ENCODE data around the gene DAAM1. TPM values are rescaled to one million over a fixed set of nuclear protein-coding genes. Genes with fewer than 3 reads are reported as not detected.
A peak's percentile ranks its signal among the peaks of the same experiment; 100 is the strongest.

DAAM1 gene
- total RNA-seq, 1 donor from 2014 or later, result 37.9 TPM

- no peak for DNase-seq (ENCODE audit: low spot score)
These were observed 126.6 kb downstream of the DAAM1 start for GRCh38 chr14:59314953-59315599.

- no peak for DNase-seq (ENCODE audit: low spot score)
These were observed 127.8 kb downstream of the DAAM1 start for GRCh38 chr14:59316151-59316830.

- DNase-seq (ENCODE audit: low spot score), result no peak
These were observed 128.9 kb downstream of the DAAM1 start for GRCh38 chr14:59317346-59317745.

DNA sequence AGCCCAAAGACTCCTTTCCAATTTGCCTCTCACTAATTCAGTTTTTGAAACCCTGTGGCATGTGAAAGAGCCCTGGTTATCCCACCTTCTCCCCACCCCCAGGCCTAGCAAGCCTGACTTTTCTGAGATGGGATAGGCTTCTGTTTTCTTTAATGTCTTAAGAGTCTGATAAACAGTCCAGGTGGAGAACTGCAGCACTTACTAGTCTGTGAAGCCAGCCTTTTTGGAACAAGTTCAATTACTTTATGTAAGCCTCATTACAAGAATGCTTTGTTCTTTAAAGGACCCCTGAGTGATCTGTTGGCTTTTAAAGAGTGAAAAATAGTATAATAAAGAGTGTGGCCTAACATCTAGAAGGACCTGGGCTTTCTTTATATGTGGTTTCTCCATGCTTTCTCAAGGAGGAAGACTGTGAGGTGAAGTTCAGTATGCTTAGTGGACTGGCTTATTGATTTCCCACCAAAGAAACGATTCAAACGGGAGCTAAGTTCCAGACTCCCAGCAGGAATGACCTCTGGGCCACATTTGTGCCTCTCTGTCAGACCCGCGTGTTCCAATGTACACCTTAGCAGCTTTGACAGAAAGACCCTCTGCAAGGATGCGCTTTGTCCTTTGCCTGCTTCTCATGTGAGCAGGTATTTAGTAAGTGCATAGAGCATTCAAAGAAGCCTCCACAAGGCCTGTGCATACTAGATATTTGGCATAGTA is 129.5 kb downstream of the DAAM1 start:
- DNase-seq (ENCODE audit: low spot score), result no peak

DNA sequence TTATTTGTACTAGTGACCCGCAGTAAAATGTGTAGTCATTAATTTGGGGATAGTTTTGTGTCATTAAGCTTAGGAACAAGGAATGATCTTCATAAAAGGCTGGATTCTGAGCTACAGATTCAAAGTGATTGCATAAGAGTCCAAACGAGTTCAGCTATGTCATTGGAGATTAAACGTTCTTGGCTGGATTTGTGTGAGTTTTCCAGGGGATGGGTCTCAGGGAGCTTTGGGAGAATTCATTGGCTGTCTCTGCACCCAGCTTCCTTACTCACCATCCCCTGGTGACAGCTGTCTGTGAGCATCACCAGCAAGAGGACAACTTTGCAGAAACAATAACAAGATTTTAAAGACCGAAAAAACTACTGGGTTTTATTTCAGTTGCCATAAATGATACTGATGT is 130.4 kb downstream of the DAAM1 start:
- DNase-seq (ENCODE audit: low spot score), result no peak

DNA sequence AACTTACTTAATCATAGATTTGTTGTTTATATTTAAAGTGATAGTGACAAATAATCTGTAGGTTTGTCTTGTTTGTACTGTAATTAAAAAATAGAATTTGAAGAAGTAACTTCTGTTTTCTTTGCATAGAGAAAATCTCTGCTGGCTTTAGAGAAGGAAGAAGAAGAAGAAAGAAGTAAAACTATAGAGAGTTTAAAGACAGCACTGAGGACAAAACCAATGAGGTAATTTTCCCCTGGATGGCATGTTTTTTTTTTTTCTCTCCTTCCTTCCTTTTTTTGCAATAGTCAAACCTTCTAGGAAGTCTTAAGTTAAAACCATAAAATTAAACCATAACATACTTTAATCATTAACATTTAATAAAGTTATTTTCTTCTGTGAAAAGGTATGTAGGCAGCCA is 131.9 kb downstream of the DAAM1 start:
- DNase-seq (ENCODE audit: low spot score), result no peak

- no peak for DNase-seq (ENCODE audit: low spot score)
These were observed 132.5 kb downstream of the DAAM1 start for GRCh38 chr14:59320763-59321625.

- no peak for DNase-seq (ENCODE audit: low spot score)
These were observed 133.1 kb downstream of the DAAM1 start for GRCh38 chr14:59321626-59321949.

DNA sequence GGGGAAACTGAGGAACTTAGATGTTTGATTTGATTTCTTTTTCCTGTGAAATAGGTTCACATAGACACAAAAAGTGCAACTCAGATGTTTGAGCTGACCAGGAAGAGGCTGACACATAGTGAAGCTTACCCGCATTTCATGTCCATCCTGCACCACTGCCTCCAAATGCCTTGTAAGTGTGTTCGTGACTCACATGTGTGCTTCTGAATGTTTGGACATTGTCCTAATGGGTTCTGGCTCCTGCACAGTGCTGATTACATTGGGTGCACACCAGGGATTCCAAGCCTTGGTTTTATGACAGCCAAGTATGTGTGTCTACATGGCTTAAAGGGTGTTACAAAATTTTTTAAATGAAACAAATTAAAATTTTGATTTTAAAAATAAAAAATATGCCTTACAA is 137.4 kb downstream of the DAAM1 start:
- no peak for DNase-seq (ENCODE audit: low spot score)

DNA sequence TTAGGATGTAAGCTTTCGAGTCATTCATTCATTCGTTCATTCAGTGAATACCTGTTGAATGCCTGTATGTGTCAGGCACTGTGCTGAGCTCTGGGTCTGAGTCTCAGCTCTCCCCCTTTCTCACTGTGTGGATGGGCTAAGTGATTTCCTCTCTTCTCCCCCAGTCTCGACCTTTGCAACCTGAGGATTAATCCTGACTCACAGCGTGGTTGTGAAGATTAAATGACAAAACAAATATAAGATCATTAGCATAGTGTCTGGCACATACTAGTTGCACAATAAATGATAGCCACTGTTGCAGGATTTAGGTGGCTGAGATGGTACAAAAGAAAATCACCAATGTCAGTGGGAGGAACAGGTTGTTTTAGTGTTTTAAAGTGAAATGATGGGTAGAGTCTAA is 140.0 kb downstream of the DAAM1 start:
- no peak for DNase-seq (ENCODE audit: low spot score)

DNA sequence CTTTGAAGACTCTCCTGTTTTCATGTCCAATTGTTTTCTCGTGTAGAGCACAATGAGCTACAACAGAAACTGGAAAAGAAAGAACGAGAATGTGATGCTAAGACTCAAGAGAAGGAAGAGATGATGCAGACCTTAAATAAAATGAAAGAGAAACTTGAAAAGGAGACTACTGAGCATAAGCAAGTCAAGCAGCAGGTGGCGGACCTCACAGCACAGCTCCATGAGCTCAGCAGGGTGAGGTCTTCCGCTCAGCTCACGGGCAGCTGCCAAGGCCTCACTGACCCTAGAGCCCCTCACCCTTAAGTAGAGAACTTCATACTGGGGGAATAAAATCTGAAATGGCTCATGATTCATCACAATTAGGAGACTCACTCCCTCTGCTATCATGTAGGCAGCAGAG is 142.0 kb downstream of the DAAM1 start:
- DNase-seq (ENCODE audit: low spot score), result no peak

DNA sequence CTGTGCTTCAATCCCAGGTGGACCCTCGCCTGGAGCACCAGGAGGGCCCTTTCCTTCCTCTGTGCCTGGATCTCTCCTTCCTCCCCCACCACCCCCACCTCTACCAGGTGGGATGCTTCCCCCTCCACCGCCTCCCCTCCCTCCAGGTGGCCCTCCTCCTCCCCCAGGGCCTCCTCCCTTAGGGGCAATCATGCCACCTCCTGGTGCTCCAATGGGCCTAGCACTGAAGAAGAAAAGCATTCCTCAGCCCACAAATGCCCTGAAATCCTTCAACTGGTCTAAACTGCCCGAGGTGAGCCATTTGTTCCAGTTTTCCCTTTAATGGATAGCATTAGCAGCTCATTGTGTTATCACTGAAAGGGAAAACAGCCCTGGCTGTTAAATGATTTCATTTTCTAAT is 142.8 kb downstream of the DAAM1 start:
- no peak for DNase-seq (ENCODE audit: low spot score)

GRCh38 chr14:59332727-59333126 is 144.3 kb downstream of the DAAM1 start:
- DNase-seq (ENCODE audit: low spot score), result no peak

DNA sequence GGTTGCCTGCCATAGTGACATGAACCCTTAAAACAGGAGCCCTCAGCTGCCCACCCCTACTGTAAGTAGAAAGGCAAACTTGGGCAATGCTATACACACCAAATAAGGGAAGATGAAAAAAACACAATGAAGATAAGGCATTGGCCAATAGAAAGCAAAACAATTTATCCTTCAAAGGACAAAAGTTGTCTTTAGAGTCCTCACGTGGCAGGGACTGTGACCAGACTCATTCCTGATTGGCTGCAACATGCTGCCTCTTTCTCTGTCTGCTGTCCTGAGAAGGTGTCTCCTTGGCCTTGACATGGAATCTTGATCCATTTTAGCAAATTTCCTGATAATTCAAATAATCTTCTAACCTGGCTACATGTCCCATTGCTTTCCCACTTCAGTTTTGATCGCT is 144.8 kb downstream of the DAAM1 start:
- DNase-seq (ENCODE audit: low spot score), result no peak

DNA sequence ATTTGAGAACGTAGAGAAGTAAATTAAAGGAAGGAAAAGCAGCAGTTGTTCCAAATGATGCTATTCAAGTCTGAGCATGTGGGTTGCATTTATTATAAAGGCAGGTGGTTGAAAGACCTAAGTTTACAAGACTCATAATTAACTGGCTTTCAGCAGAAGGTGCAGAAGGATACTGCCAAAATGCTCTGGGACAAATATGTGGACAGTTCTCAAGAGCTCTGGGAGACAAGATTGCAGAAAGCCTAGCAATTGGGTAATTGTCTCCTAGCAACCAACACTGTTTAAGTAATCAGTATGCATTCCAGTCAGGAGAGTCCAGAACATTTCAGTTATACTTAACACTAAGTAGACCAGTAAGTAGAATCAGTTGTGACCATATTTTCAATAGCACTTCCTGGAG is 145.2 kb downstream of the DAAM1 start:
- peak; percentile 16 for DNase-seq (ENCODE audit: low spot score)

DNA sequence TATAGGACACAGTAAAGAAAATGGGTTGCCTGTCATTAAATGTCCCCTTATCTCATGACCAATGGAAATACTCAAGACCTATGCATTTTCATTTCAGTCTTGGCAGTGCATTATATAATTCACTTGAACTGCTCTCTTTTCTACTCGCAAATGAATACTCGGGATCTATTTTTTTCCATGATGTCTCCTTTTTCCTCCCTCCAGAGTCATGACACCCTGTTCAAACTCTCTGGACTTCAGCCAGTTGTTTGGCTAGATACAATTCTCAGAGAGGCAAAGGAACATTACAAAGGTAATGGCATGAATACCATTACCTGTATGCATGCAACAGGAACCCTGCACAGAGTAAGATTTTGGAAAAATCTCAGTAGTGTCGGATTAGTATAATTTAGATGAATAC is 145.8 kb downstream of the DAAM1 start:
- no peak for DNase-seq (ENCODE audit: low spot score)

DNA sequence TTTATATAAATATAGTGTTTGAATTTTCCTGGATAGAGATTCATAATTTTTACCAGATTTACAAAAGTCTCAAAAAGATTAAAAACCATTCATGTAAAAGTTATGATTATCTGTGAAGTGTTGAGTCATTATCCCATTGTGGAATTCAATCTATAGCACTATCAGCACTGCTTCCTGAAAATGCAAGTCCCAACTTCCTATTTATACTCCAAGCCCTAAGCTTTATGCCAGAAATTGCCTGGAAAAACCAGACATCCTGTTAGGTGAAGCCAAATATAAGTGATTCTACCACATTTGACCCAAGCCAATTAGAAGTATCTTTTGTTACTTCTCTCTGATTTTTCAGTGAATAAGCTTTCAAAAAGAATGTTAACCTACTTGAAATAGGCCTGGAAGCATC is 147.6 kb downstream of the DAAM1 start:
- no peak for DNase-seq (ENCODE audit: low spot score)

GRCh38 chr14:59336706-59337105 is 148.2 kb downstream of the DAAM1 start:
- no peak for DNase-seq (ENCODE audit: low spot score)

GRCh38 chr14:59337141-59337611 is 148.7 kb downstream of the DAAM1 start:
- DNase-seq (ENCODE audit: low spot score), result peak; percentile 33

DNA sequence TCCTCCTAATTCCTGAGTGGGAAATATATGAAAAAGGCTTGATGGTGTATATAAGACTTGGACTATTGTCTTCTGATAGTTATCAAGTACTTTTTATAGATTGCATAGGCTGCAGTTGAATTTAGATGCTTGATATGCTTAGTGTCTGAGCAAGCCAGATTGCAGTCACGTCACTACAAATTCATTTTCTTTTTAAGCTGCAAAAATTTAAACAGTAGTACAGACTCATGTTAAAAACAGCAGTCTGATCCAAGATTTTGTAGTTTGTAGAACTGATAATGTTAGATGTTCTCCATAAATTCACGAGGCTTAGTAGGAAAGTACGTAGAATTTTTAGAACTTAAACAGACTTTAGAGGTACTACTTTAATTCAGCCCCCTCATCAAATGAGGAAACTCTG is 150.3 kb downstream of the DAAM1 start:
- no peak for DNase-seq (ENCODE audit: low spot score)

GRCh38 chr14:59339524-59340330 is 151.3 kb downstream of the DAAM1 start:
- DNase-seq (ENCODE audit: low spot score), result no peak
